Esophagus muscularis mucosa (tissue), 4 donors: Measurements from ENCODE around the gene PAK5. TPM values are rescaled to one million over a fixed set of nuclear protein-coding genes. Genes with fewer than 3 reads are reported as not detected.

Experiments
- DNase-seq: peaks from one replicate; pipeline ENCODE4 v3.0.0-alpha.2; 2017; ENCODE audit errors: extremely low spot score
- H3K27ac ChIP-seq, 4 donors: fragments of 200-600 bp; sonication (generic); replicated peaks in 1 of 4; 1 replicate in 3 of 4; 2 replicates in 1 of 4; pipeline ENCODE4 v1.5.1; 2016 to 2019; ENCODE audit warnings: mild to moderate bottlenecking in 1 of 4
- H3K27me3 ChIP-seq, 4 donors: fragments of 200-600 bp; sonication (generic); one replicate each; pipeline versions ENCODE4 v1.5.1 to v1.6.0; 2016 to 2019
- H3K36me3 ChIP-seq, 4 donors: fragments of 200-600 bp; sonication (generic); one replicate each; pipeline ENCODE4 v1.5.1; 2016 to 2019
- H3K4me1 ChIP-seq, 4 donors: fragments of 200-600 bp; sonication (generic); one replicate each; pipeline ENCODE4 v1.5.1; 2016 to 2019
- H3K4me3 ChIP-seq, 4 donors: fragments of 200-600 bp; sonication (generic); 1 replicate in 2 of 4; 2 replicates in 2 of 4; pipeline ENCODE4 v1.5.1; 2016 to 2019; ENCODE audit warnings: mild to moderate bottlenecking in 4 of 4, moderate library complexity in 1 of 4
- H3K9me3 ChIP-seq, 4 donors: fragments of 200-600 bp; sonication (generic); 1 replicate in 3 of 4; 2 replicates in 1 of 4; pipeline ENCODE4 v1.5.1; 2016 to 2019
- EP300 ChIP-seq: sonication (generic); formaldehyde crosslinking; IDR thresholded peaks from one replicate; pipeline ENCODE4 v1.6.1; 2017; ENCODE audit warnings: antibody characterized with exemption
- POLR2A ChIP-seq: fragments of 450-650 bp; IDR thresholded peaks from one replicate; pipeline ENCODE4 v1.6.1; 2017; ENCODE audit warnings: antibody characterized with exemption, moderate library complexity, mild to moderate bottlenecking, low read depth
- POLR2AphosphoS5 ChIP-seq, 2 donors: sonication (generic); formaldehyde crosslinking; IDR thresholded peaks; one replicate each; pipeline ENCODE4 v1.6.1; 2017; ENCODE audit warnings: antibody characterized with exemption in 2 of 2
- WGBS: methylation state at CpG from one replicate; pipeline ENCODE4 v1.1.5; 2018; 5-methylcytosine and 5-hydroxymethylcytosine counted together
- intact Hi-C: fragments of 100-400 bp; cut with DNase I; formaldehyde crosslinking; loops from one replicate; pipeline ENCODE4 v1.15.1; 2023
- total RNA-seq, 4 donors: library from RNA; depleted of rRNA; stranded (reverse); fragments of >200 nt; gene quantifications; one replicate each; pipeline versions ENCODE4 v1.1.0 to v1.2.1, GENCODE V29; 2016
- TF ChIP-seq, protein P1 (sequence below), 3 experiments: fragments of 200-600 bp in 2 of 3; fragments of 450-650 bp in 1 of 3; sonication (generic) in 2 of 3; IDR thresholded peaks; one replicate each; pipeline ENCODE4 v1.5.1; 2017 to 2019; ENCODE audit warnings: antibody characterized with exemption in 3 of 3, mild to moderate bottlenecking in 2 of 3, moderate library complexity in 1 of 3

The PAK5 gene
- total RNA-seq, 4 donors from 2014 or later: 0.06 to 0.42 (median 0.20) TPM

DNA sequence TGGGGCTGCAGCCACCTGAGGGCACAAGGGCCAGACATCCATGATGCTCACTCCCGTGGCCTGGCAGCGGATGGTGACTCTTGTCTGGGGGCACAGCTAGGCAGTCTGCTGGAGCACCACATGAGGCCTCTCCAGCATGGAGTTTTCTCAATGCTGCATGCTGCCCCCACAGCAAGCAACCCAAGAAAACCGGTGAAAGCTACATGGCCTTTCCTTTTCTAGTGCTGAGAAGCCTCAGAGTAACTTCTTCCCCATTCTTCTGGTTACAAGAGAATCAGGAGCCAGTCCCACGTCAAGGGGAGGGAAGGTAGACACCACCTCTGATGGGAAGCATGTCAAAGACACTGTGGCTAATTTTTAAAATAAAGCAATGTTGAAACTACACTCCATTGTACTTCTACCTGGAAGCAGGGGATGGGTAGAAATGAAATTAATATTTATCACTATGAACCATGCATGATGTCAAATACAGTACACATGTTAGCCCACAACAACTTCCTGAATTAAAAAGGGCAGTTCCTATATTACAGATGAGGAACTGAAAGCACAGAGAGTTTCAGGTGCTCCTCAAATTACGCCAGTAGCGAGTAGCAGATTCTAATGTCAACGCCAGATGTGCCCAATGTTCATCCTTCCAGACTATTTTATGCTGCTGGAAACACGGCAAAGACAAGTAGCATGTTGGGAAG is 223.0 kb downstream of the PAK5 start:
- DNase-seq: peak; percentile 84
- WGBS: 59% methylated on average over 8 of the region's 8 CpGs
- intact Hi-C loops: loop anchor here (5.0 kb wide), 1 partner anchor 476 kb away; no protein-coding TSS in a partner anchor

DNA sequence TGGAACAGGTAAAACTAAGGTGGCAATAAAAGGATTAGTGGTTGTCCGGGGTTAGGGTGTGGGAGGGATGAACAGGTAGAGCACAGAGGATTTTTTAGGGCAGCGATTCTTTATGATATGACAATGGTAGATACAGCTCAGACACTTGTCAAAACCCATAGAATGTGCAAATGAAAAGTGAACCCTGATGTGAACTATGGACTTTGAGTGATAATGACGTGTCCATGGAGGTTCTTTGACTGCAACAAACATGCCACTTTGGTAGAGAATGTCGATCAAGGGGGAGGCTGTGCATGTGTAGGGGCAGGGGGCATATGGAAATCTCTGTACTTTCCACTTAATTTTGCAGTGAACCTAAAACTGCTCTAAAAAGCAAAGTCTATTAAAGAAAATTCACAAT is 223.8 kb downstream of the PAK5 start:
- TF ChIP-seq POLR2A: no peak
- no peak for TF ChIP-seq POLR2AphosphoS5 (IDR thresholded peaks at IDR 0.05)
- TF ChIP-seq EP300: no peak
- TF ChIP-seq, protein P1, sequence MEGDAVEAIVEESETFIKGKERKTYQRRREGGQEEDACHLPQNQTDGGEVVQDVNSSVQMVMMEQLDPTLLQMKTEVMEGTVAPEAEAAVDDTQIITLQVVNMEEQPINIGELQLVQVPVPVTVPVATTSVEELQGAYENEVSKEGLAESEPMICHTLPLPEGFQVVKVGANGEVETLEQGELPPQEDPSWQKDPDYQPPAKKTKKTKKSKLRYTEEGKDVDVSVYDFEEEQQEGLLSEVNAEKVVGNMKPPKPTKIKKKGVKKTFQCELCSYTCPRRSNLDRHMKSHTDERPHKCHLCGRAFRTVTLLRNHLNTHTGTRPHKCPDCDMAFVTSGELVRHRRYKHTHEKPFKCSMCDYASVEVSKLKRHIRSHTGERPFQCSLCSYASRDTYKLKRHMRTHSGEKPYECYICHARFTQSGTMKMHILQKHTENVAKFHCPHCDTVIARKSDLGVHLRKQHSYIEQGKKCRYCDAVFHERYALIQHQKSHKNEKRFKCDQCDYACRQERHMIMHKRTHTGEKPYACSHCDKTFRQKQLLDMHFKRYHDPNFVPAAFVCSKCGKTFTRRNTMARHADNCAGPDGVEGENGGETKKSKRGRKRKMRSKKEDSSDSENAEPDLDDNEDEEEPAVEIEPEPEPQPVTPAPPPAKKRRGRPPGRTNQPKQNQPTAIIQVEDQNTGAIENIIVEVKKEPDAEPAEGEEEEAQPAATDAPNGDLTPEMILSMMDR (IDR thresholded peaks at IDR 0.05): no peak

More for the DNA sequence above, 223.0 kb downstream of the PAK5 start:
- Histone ChIP-seq H3K36me3 (no peaks in the 10 kb centered on the region), H3K27me3 (peaks cover 0 to 4% (median 0%) of the 10 kb centered on the region in 4 donors), H3K27ac (no peak overlapping the region), H3K4me1 (no peaks in the 10 kb centered on the region), H3K9me3 (no peaks in the 10 kb centered on the region), H3K4me3 (no peak overlapping the region)
- TF ChIP-seq, protein P1 (IDR thresholded peaks at IDR 0.05): no peak
- TF ChIP-seq POLR2AphosphoS5 (IDR thresholded peaks at IDR 0.05) (no peak), EP300 (no peak), POLR2A (no peak)

DNA sequence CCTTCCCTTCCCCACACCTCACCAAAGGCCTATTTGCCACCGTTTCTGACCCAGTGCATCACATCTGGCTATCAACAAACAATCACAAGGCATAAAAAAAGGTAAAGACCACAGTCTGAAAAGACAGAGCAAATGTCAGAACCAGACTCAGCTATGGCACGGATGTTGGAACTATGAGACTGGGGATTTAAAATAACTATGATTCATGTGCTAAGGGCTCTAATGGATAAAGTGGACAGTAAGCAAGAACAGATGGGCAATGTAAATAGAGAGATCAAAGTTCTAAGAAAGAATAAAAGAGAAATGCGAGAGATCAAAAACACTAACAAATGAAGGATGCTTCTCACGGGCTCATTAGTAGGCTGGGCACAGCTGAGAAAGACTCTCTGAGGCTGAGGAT is 225.0 kb downstream of the PAK5 start:
- WGBS: 82% methylated on average over 4 of the region's 4 CpGs
- intact Hi-C loops: no loop called here
- Histone ChIP-seq H3K27ac (no peak overlapping the region), H3K9me3 (no peaks in the 10 kb centered on the region), H3K36me3 (no peaks in the 10 kb centered on the region), H3K27me3 (no peaks in the 10 kb centered on the region), H3K4me3 (no peak overlapping the region), H3K4me1 (no peaks in the 10 kb centered on the region)
- TF ChIP-seq EP300: no peak
- no peak for DNase-seq

More for the DNA sequence above, 223.8 kb downstream of the PAK5 start:
- Histone ChIP-seq H3K4me1 (no peaks in the 10 kb centered on the region), H3K36me3 (no peaks in the 10 kb centered on the region), H3K4me3 (no peak overlapping the region), H3K27me3 (no peaks in the 10 kb centered on the region), H3K9me3 (no peaks in the 10 kb centered on the region), H3K27ac (no peak overlapping the region)
- DNase-seq: peak; percentile 29
- intact Hi-C loops: loop anchor here (5.0 kb wide), 1 partner anchor 477 kb away; no protein-coding TSS in a partner anchor
- 85% methylated on average over 4 of the region's 4 CpGs for WGBS

DNA sequence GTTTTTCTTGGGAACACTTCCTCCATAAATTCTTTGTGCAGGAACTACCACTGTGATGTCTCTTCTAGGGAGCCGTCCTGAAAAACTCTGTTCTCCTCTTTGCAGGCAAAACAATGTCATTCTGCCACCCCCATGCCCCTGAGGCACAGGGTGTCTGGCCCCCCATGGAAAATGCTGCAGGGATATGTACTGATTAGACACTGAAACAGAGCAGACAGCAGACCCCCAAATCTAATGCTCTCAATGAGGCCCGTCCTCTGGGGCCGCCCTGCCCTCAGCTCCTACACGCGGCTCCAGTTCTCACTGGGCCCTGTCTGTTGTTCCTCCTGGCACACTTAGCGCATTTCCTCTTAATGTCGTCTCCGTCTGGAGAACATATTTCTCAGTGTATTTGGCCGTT is 227.0 kb downstream of the PAK5 start:
- peak; percentile 81 for DNase-seq
- no peaks in the 10 kb centered on the region for H3K9me3 ChIP-seq
- intact Hi-C loops: no loop called here
- H3K36me3 ChIP-seq: no peaks in the 10 kb centered on the region
- no peak for TF ChIP-seq POLR2AphosphoS5 (IDR thresholded peaks at IDR 0.05)
- TF ChIP-seq POLR2A: no peak
- TF ChIP-seq, protein P1 (IDR thresholded peaks at IDR 0.05): no peak
- TF ChIP-seq EP300: no peak
- no peak overlapping the region for H3K27ac ChIP-seq
- H3K4me3 ChIP-seq: no peak overlapping the region
- no peaks in the 10 kb centered on the region for H3K4me1 ChIP-seq
- WGBS: 93% methylated on average over 9 of the region's 9 CpGs
- no peaks in the 10 kb centered on the region for H3K27me3 ChIP-seq

DNA sequence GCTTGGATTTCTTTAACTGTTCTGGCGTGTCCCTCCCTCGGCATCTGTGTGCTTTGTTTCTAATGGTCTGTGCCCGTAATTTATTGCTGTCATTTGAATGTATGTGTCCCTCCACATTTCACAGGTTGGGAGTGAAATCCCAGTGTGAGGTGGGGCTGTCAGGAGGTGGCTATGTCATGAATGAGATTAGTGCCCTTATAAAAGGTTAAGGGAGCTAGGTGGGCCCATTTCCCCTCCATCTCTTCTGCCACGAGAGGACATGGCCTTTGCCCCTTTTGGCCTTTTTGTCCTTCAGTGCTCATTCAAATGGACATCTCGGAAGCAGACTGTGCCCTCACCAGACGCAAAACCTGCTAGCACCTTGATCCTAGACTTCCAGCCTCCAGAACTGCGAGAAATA is 228.2 kb downstream of the PAK5 start:
- TF ChIP-seq EP300: no peak
- no peak for TF ChIP-seq POLR2A
- TF ChIP-seq, protein P1 (IDR thresholded peaks at IDR 0.05): no peak
- TF ChIP-seq POLR2AphosphoS5 (IDR thresholded peaks at IDR 0.05): no peak
- Histone ChIP-seq H3K9me3 (no peaks in the 10 kb centered on the region), H3K27ac (no peak overlapping the region), H3K36me3 (no peaks in the 10 kb centered on the region), H3K4me1 (no peaks in the 10 kb centered on the region), H3K27me3 (no peaks in the 10 kb centered on the region), H3K4me3 (no peak overlapping the region)
- intact Hi-C loops: no loop called here
- WGBS: 76% methylated on average over 7 of the region's 7 CpGs
- DNase-seq: peak; percentile 75
